WTC11 (cell line): ENCODE data around the gene MNAT1. TPM values are rescaled to one million over a fixed set of nuclear protein-coding genes. Genes with fewer than 3 reads are reported as not detected.

Experiments
- ATAC-seq: fragments of 200-7000 bp; cut with Tn5 transposase; 2 replicates; pipeline ENCODE4 v1.10.0; 2021; ENCODE audit warnings: mild to moderate bottlenecking, moderate library complexity
- CTCF ChIA-PET: fragments of 300-600 bp; sonication (Branson Sonifier 250); formaldehyde crosslinking; loops from one replicate; lab custom pipeline; 2021; ENCODE audit warnings: antibody characterized with exemption; lab: Charles Lee
- POLR2A ChIA-PET: fragments of 350-600 bp; sonication (Branson Sonifier 250); formaldehyde crosslinking; loops from one replicate; lab custom pipeline; 2021; ENCODE audit warnings: antibody characterized with exemption; lab: Charles Lee
- DNase-seq: peaks from one replicate; pipeline ENCODE4 v3.0.0; 2021; ENCODE audit warnings: low spot score
- H3K27ac Mint-ChIP-seq: 2 replicates; pipeline ENCODE4 v1.8.0; 2021; ENCODE audit warnings: mixed read lengths
- H3K27me3 Mint-ChIP-seq: 2 replicates; pipeline ENCODE4 v1.8.0; 2021; ENCODE audit warnings: low read depth, mild to moderate bottlenecking, moderate library complexity, mixed read lengths
- H3K36me3 Mint-ChIP-seq: 2 replicates; pipeline ENCODE4 v1.8.0; 2021; ENCODE audit warnings: mixed read lengths
- H3K4me1 Mint-ChIP-seq: 2 replicates; pipeline ENCODE4 v1.8.0; 2022; ENCODE audit warnings: mixed read lengths
- H3K4me3 Mint-ChIP-seq: 2 replicates; pipeline ENCODE4 v1.8.0; 2021; ENCODE audit warnings: mild to moderate bottlenecking, moderate library complexity, mixed read lengths
- H3K9me3 Mint-ChIP-seq: 2 replicates; pipeline ENCODE4 v1.8.0; 2021; ENCODE audit warnings: mixed read lengths
- ESRRA ChIP-seq: sonication (generic); formaldehyde crosslinking; IDR thresholded peaks from 2 replicates; pipeline ENCODE4 v1.8.1; 2022; ENCODE audit warnings: mild to moderate bottlenecking, missing genetic modification reagents, borderline replicate concordance
- HMGXB4 ChIP-seq: sonication (generic); formaldehyde crosslinking; IDR thresholded peaks from 2 replicates; pipeline ENCODE4 v1.8.1; 2023; ENCODE audit warnings: mild to moderate bottlenecking, moderate library complexity, missing genetic modification reagents
- MXD4 ChIP-seq: fragments of 250-450 bp; sonication (Bioruptor Pico); IDR thresholded peaks from 2 replicates; pipeline ENCODE4 v1.8.0; 2021; ENCODE audit warnings: mild to moderate bottlenecking, moderate library complexity, borderline replicate concordance
- NR3C1 ChIP-seq: sonication (generic); formaldehyde crosslinking; conservative IDR thresholded peaks from 2 replicates; pipeline ENCODE4 v1.8.1; 2023; ENCODE audit warnings: low read depth, mild to moderate bottlenecking, missing genetic modification reagents
- PRRX2 ChIP-seq: fragments of 250-450 bp; sonication (Bioruptor Pico); IDR thresholded peaks from 2 replicates; pipeline ENCODE4 v1.8.0; 2021; ENCODE audit warnings: mild to moderate bottlenecking
- SMAD3 ChIP-seq: sonication (generic); formaldehyde crosslinking; IDR thresholded peaks from 2 replicates; pipeline ENCODE4 v1.8.0; 2022; ENCODE audit warnings: missing genetic modification reagents, mild to moderate bottlenecking, borderline replicate concordance
- STAT6 ChIP-seq: sonication (generic); formaldehyde crosslinking; conservative IDR thresholded peaks from 2 replicates; pipeline ENCODE4 v1.8.1; 2023; ENCODE audit warnings: mild to moderate bottlenecking, low read depth, missing genetic modification reagents, moderate library complexity
- ZBTB21 ChIP-seq: sonication (generic); formaldehyde crosslinking; IDR thresholded peaks from 2 replicates; pipeline ENCODE4 v1.8.1; 2023; ENCODE audit warnings: mild to moderate bottlenecking, missing genetic modification reagents, borderline replicate concordance
- ZNF317 ChIP-seq: sonication (generic); formaldehyde crosslinking; IDR thresholded peaks from 2 replicates; pipeline ENCODE4 v1.8.1; 2023; ENCODE audit warnings: low read depth, mild to moderate bottlenecking, moderate library complexity, missing genetic modification reagents, borderline replicate concordance
- total RNA-seq: library from RNA; stranded (reverse); gene quantifications from 3 replicates; pipeline ENCODE4 v1.2.3, GENCODE V29; 2021
- TF ChIP-seq, protein P1 (sequence below): sonication (generic); formaldehyde crosslinking; IDR thresholded peaks from 2 replicates; pipeline ENCODE4 v1.8.1; 2022; ENCODE audit warnings: missing genetic modification reagents, borderline replicate concordance
- TF ChIP-seq, protein P2 (sequence below): sonication (generic); formaldehyde crosslinking; IDR thresholded peaks from 2 replicates; pipeline ENCODE4 v1.8.1; 2022; ENCODE audit warnings: mild to moderate bottlenecking, moderate library complexity, missing genetic modification reagents
- TF ChIP-seq, protein P3 (sequence below): sonication (generic); formaldehyde crosslinking; IDR thresholded peaks from 2 replicates; pipeline ENCODE4 v1.8.1; 2023; ENCODE audit warnings: mild to moderate bottlenecking, missing genetic modification reagents, moderate library complexity
- TF ChIP-seq, protein P4 (sequence below): sonication (generic); formaldehyde crosslinking; IDR thresholded peaks from 2 replicates; pipeline ENCODE4 v1.8.0; 2023; ENCODE audit warnings: missing genetic modification reagents, mild to moderate bottlenecking, borderline replicate concordance
- TF ChIP-seq, protein P5 (sequence below): sonication (generic); formaldehyde crosslinking; IDR thresholded peaks from 2 replicates; pipeline ENCODE4 v1.8.0; 2023; ENCODE audit warnings: missing genetic modification reagents
- TF ChIP-seq, protein P6 (sequence below): fragments of 250-450 bp; sonication (Bioruptor Pico); IDR thresholded peaks from 2 replicates; pipeline ENCODE4 v1.9.0; 2021; ENCODE audit warnings: mild to moderate bottlenecking, borderline replicate concordance

MNAT1 gene
- total RNA-seq, 1 experiment from 2014 or later: 59.0 TPM

GRCh38 chr14:60977847-60978246, 243.3 kb downstream of the MNAT1 start (continued):
- TF ChIP-seq, protein P1, sequence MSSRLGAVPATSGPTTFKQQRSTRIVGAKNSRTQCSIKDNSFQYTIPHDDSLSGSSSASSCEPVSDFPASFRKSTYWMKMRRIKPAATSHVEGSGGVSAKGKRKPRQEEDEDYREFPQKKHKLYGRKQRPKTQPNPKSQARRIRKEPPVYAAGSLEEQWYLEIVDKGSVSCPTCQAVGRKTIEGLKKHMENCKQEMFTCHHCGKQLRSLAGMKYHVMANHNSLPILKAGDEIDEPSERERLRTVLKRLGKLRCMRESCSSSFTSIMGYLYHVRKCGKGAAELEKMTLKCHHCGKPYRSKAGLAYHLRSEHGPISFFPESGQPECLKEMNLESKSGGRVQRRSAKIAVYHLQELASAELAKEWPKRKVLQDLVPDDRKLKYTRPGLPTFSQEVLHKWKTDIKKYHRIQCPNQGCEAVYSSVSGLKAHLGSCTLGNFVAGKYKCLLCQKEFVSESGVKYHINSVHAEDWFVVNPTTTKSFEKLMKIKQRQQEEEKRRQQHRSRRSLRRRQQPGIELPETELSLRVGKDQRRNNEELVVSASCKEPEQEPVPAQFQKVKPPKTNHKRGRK: no peak
- TF ChIP-seq, protein P2, sequence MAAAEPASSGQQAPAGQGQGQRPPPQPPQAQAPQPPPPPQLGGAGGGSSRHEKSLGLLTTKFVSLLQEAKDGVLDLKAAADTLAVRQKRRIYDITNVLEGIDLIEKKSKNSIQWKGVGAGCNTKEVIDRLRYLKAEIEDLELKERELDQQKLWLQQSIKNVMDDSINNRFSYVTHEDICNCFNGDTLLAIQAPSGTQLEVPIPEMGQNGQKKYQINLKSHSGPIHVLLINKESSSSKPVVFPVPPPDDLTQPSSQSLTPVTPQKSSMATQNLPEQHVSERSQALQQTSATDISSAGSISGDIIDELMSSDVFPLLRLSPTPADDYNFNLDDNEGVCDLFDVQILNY (CRISPR knock-in tag): no peak
- TF ChIP-seq ZNF317 (CRISPR knock-in tag): no peak
- TF ChIP-seq, protein P3, sequence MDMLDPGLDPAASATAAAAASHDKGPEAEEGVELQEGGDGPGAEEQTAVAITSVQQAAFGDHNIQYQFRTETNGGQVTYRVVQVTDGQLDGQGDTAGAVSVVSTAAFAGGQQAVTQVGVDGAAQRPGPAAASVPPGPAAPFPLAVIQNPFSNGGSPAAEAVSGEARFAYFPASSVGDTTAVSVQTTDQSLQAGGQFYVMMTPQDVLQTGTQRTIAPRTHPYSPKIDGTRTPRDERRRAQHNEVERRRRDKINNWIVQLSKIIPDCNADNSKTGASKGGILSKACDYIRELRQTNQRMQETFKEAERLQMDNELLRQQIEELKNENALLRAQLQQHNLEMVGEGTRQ (CRISPR knock-in tag): no peak

DNA sequence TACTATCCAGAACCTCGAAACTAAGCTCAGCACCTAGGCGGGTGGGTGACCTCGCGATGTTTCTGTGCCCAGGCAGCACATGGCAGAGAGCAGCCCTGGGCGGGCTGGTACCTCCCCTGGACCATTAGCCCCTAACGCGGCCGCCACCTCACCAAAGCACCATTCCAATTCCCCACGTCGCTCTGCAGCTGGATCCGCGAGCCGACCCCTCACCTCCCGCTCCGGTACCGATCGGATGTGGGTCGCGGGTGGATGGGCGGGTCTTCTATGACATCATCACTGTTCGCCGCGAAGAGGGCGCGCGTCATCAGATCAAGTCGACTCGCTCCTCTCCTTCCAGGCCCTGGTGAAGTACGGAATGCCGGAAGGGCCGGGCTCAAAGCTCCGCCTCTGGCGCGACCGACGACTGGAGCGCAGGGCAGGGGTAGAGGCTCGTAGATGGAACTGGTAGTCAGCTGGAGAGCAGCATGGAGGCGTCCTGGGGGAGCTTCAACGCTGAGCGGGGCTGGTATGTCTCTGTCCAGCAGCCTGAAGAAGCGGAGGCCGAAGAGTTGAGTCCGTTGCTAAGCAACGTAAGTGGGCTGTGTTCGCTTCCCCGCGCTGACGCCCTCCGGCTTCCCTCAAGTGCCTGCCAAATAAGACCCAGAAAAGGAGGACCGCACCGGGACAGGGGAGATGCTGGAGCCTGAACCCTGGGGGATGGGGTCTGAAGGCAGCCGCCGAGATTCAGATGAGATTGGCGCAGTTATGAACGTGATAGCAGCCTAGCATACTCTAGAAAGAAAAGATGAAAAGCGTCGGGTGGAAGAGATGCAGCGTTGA, 246.5 kb downstream of the MNAT1 start, which contains the start of the genes SLC38A6 and TRMT5:
Gene SLC38A6 (plus strand): TSS at position 435 of the 822 bp plus-strand sequence. CDS start 33 bp downstream, at position 468.
Gene TRMT5 (minus strand): TSS at position 269 of the 822 bp plus-strand sequence. CDS start 106 bp downstream, at position 163.
- no peaks in the 10 kb centered on the region for H3K9me3 Mint-ChIP-seq
- POLR2A ChIA-PET: interaction anchor here (0.9 to 1.5 kb wide), 3 partner anchors 258 to 889 kb away, joined by 3 to 12 read pairs (median 3); partner anchors contain the start of genes PCNX4 and SIX4
- ATAC-seq (peak; percentile 97), DNase-seq (peak; percentile 93)
- H3K4me1 Mint-ChIP-seq: peaks cover 12% of the 10 kb centered on the region
- no peak within 1 kb of the TSS for H3K27ac Mint-ChIP-seq
- CTCF ChIA-PET: interaction anchor here (0.9 to 2.3 kb wide), 5 partner anchors 258 to 356 kb away, joined by 3 to 6 read pairs (median 3); no protein-coding TSS in a partner anchor
- H3K36me3 Mint-ChIP-seq: peaks cover 17% of the 10 kb centered on the region
- no peak within 1 kb of the TSS for H3K4me3 Mint-ChIP-seq
- H3K27me3 Mint-ChIP-seq: no peaks in the 10 kb centered on the region
- TF ChIP-seq MXD4 (CRISPR knock-in tag): no peak
- TF ChIP-seq, protein P4, sequence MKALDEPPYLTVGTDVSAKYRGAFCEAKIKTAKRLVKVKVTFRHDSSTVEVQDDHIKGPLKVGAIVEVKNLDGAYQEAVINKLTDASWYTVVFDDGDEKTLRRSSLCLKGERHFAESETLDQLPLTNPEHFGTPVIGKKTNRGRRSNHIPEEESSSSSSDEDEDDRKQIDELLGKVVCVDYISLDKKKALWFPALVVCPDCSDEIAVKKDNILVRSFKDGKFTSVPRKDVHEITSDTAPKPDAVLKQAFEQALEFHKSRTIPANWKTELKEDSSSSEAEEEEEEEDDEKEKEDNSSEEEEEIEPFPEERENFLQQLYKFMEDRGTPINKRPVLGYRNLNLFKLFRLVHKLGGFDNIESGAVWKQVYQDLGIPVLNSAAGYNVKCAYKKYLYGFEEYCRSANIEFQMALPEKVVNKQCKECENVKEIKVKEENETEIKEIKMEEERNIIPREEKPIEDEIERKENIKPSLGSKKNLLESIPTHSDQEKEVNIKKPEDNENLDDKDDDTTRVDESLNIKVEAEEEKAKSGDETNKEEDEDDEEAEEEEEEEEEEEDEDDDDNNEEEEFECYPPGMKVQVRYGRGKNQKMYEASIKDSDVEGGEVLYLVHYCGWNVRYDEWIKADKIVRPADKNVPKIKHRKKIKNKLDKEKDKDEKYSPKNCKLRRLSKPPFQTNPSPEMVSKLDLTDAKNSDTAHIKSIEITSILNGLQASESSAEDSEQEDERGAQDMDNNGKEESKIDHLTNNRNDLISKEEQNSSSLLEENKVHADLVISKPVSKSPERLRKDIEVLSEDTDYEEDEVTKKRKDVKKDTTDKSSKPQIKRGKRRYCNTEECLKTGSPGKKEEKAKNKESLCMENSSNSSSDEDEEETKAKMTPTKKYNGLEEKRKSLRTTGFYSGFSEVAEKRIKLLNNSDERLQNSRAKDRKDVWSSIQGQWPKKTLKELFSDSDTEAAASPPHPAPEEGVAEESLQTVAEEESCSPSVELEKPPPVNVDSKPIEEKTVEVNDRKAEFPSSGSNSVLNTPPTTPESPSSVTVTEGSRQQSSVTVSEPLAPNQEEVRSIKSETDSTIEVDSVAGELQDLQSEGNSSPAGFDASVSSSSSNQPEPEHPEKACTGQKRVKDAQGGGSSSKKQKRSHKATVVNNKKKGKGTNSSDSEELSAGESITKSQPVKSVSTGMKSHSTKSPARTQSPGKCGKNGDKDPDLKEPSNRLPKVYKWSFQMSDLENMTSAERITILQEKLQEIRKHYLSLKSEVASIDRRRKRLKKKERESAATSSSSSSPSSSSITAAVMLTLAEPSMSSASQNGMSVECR: no peak
- peak; percentile 52; the same call in 1 of the 2 replicates for TF ChIP-seq HMGXB4
- TF ChIP-seq PRRX2: no peak
- TF ChIP-seq ZBTB21 (CRISPR knock-in tag): peak; percentile 91
- TF ChIP-seq, protein P5, sequence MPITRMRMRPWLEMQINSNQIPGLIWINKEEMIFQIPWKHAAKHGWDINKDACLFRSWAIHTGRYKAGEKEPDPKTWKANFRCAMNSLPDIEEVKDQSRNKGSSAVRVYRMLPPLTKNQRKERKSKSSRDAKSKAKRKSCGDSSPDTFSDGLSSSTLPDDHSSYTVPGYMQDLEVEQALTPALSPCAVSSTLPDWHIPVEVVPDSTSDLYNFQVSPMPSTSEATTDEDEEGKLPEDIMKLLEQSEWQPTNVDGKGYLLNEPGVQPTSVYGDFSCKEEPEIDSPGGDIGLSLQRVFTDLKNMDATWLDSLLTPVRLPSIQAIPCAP (CRISPR knock-in tag): no peak
- TF ChIP-seq ESRRA (CRISPR knock-in tag): no peak
- TF ChIP-seq, protein P6, sequence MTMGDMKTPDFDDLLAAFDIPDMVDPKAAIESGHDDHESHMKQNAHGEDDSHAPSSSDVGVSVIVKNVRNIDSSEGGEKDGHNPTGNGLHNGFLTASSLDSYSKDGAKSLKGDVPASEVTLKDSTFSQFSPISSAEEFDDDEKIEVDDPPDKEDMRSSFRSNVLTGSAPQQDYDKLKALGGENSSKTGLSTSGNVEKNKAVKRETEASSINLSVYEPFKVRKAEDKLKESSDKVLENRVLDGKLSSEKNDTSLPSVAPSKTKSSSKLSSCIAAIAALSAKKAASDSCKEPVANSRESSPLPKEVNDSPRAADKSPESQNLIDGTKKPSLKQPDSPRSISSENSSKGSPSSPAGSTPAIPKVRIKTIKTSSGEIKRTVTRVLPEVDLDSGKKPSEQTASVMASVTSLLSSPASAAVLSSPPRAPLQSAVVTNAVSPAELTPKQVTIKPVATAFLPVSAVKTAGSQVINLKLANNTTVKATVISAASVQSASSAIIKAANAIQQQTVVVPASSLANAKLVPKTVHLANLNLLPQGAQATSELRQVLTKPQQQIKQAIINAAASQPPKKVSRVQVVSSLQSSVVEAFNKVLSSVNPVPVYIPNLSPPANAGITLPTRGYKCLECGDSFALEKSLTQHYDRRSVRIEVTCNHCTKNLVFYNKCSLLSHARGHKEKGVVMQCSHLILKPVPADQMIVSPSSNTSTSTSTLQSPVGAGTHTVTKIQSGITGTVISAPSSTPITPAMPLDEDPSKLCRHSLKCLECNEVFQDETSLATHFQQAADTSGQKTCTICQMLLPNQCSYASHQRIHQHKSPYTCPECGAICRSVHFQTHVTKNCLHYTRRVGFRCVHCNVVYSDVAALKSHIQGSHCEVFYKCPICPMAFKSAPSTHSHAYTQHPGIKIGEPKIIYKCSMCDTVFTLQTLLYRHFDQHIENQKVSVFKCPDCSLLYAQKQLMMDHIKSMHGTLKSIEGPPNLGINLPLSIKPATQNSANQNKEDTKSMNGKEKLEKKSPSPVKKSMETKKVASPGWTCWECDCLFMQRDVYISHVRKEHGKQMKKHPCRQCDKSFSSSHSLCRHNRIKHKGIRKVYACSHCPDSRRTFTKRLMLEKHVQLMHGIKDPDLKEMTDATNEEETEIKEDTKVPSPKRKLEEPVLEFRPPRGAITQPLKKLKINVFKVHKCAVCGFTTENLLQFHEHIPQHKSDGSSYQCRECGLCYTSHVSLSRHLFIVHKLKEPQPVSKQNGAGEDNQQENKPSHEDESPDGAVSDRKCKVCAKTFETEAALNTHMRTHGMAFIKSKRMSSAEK (CRISPR knock-in tag): no peak
- TF ChIP-seq SMAD3: peak; percentile 76; the same call in 1 of the 2 replicates
- TF ChIP-seq STAT6: no peak
- TF ChIP-seq NR3C1 (CRISPR knock-in tag): 0 out of 2 replicates have a peak, but pooled peaks have one; percentile 34
